HepG2 (cell line): ENCODE measurements around the gene CUL7. TPM values are rescaled to one million over a fixed set of nuclear protein-coding genes. Genes with fewer than 3 reads are reported as not detected.
A peak's percentile ranks its signal among the peaks of the same experiment; 100 is the strongest.

ENCODE experiments used
- AFF4 ChIP-seq: sonication (generic); formaldehyde crosslinking; IDR thresholded peaks from 2 replicates; pipeline ENCODE4 v1.4.0; 2020; ENCODE audit warnings: missing genetic modification reagents
- BRD4 ChIP-seq: sonication (generic); formaldehyde crosslinking; IDR thresholded peaks from 2 replicates; pipeline ENCODE4 v1.4.0; 2020; ENCODE audit warnings: missing genetic modification reagents
- CREM ChIP-seq, 2 experiments: sonication (generic) in 1 of 2; formaldehyde crosslinking in 1 of 2; IDR thresholded peaks; 2 replicates each; pipeline versions ENCODE4 v1.4.0 to v1.6.1; 2016 to 2020; ENCODE audit warnings: antibody characterized with exemption in 1 of 2, mild to moderate bottlenecking in 1 of 2, missing genetic modification reagents in 1 of 2
- HOXA7 ChIP-seq: sonication (generic); formaldehyde crosslinking; IDR thresholded peaks from 2 replicates; pipeline ENCODE4 v1.8.1; 2022; ENCODE audit warnings: mild to moderate bottlenecking, missing genetic modification reagents, moderate library complexity
- PHB2 ChIP-seq: fragments of 450-650 bp; IDR thresholded peaks from 2 replicates; pipeline ENCODE4 v1.6.1; 2018; ENCODE audit not compliant: partially characterized antibody
- SP1 ChIP-seq, 2 experiments: fragments of 450-650 bp in 1 of 2; sonication (generic) in 1 of 2; formaldehyde crosslinking in 1 of 2; IDR thresholded peaks; 2 replicates each; pipeline versions ENCODE4 v1.4.0 to v1.6.1; 2016 to 2020; ENCODE audit warnings: missing genetic modification reagents in 1 of 2
- TBX3 ChIP-seq: fragments of 450-650 bp; IDR thresholded peaks from 2 replicates; pipeline ENCODE4 v1.6.1; 2017; ENCODE audit warnings: antibody characterized with exemption, mild to moderate bottlenecking, inconsistent platforms, borderline replicate concordance
- ZBTB37 ChIP-seq: sonication (generic); formaldehyde crosslinking; IDR thresholded peaks from 2 replicates; pipeline ENCODE4 v1.4.0; 2020; ENCODE audit warnings: mild to moderate bottlenecking, missing genetic modification reagents
- ZNF143 ChIP-seq: sonication (generic); formaldehyde crosslinking; IDR thresholded peaks from 2 replicates; pipeline ENCODE4 v1.4.0; 2020; ENCODE audit warnings: missing genetic modification reagents
- ZNF354B ChIP-seq: sonication (generic); formaldehyde crosslinking; IDR thresholded peaks from 2 replicates; pipeline ENCODE4 v1.8.0; 2022; ENCODE audit warnings: mild to moderate bottlenecking, missing genetic modification reagents
- ZNF512B ChIP-seq: sonication (generic); formaldehyde crosslinking; IDR thresholded peaks from 2 replicates; pipeline ENCODE4 v1.5.1; 2020; ENCODE audit warnings: missing genetic modification reagents, mild to moderate bottlenecking, borderline replicate concordance
- ZNF552 ChIP-seq: sonication (generic); formaldehyde crosslinking; IDR thresholded peaks from 2 replicates; pipeline ENCODE4 v1.9.0; 2022; ENCODE audit warnings: missing genetic modification reagents, mild to moderate bottlenecking, borderline replicate concordance
- polyA plus RNA-seq, 8 experiments: library from polyadenylated mRNA; depleted of rRNA in 3 of 8; stranded (reverse) in 7 of 8; unstranded in 1 of 8; fragments of >200 nt; fragmentation: Illumina TruSeq in 4 of 8; extraction: Trizol in 4 of 8; gene quantifications; 2 replicates each; pipeline versions ENCODE4 v1.2.1 to v1.2.3, GENCODE V29; 2011 to 2016; ENCODE audit warnings: low read depth in 4 of 8, missing spikeins in 1 of 8, mixed read lengths in 1 of 8; ENCODE audit not compliant: insufficient read depth in 1 of 8
- total RNA-seq, 5 experiments: library from RNA; depleted of rRNA; stranded (reverse); fragments of >200 nt; fragmentation: Illumina TruSeq; extraction: Trizol; gene quantifications; 2 replicates each; pipeline ENCODE4 v1.2.3, GENCODE V29; 2016; ENCODE audit warnings: low read depth in 1 of 5
- TF ChIP-seq, protein P1 (sequence below): sonication (generic); formaldehyde crosslinking; IDR thresholded peaks from 2 replicates; pipeline ENCODE4 v1.4.0; 2020; ENCODE audit warnings: missing genetic modification reagents
- TF ChIP-seq, protein P2 (sequence below): sonication (generic); formaldehyde crosslinking; IDR thresholded peaks from 2 replicates; pipeline ENCODE4 v1.5.1; 2020; ENCODE audit warnings: missing genetic modification reagents, mild to moderate bottlenecking, borderline replicate concordance

The CUL7 gene
- total and polyA plus RNA-seq, 2 of the 13 experiments (the other 11 are each of a cell fraction or from before 2014, with no cell fraction given): 32.0 to 60.7 TPM

DNA sequence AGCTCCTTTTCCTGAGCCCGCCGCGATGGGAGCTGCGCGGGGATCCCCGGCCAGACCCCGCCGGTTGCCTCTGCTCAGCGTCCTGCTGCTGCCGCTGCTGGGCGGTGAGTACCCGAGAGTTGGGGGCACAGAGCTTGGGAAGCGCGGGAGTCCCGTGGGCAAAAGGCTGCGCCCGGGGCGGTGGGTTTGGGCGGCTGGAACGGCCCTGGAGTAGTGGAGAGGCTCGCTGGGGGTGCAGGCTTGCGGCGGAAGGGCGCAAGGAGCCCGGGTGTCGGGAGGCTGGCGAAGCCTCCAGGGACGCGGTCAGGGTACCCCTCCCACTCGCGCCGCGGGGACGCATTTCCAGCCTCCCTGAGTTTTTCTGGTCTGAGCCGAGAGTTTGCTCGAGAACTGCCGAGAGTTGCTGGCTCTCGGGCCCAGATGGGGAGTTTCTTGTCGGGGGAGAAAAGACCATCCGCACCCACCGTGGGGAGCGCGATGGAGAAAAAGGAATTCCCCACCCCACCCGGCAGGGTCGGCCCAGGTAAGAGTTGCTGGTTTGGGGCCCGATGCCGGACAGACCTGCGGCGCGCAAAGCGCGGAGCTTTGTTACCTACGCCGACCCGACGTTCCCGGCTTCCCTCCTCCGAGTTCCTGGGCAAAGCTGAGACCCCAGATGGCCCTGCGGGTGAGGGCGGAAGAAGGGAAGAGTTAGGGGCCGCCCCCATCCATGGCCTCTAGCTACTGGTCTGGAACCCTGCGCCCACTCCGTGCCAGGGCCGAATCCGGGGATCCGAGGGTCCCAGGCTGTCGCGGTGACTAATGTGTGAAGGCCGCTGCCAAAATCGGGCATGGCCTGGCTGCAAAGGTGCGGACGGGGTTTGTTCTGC is 23.0 kb upstream of the CUL7 start (continued):
- TF ChIP-seq, protein P1, sequence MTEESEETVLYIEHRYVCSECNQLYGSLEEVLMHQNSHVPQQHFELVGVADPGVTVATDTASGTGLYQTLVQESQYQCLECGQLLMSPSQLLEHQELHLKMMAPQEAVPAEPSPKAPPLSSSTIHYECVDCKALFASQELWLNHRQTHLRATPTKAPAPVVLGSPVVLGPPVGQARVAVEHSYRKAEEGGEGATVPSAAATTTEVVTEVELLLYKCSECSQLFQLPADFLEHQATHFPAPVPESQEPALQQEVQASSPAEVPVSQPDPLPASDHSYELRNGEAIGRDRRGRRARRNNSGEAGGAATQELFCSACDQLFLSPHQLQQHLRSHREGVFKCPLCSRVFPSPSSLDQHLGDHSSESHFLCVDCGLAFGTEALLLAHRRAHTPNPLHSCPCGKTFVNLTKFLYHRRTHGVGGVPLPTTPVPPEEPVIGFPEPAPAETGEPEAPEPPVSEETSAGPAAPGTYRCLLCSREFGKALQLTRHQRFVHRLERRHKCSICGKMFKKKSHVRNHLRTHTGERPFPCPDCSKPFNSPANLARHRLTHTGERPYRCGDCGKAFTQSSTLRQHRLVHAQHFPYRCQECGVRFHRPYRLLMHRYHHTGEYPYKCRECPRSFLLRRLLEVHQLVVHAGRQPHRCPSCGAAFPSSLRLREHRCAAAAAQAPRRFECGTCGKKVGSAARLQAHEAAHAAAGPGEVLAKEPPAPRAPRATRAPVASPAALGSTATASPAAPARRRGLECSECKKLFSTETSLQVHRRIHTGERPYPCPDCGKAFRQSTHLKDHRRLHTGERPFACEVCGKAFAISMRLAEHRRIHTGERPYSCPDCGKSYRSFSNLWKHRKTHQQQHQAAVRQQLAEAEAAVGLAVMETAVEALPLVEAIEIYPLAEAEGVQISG (CRISPR knock-in tag): peak; percentile 47
- TF ChIP-seq ZBTB37 (CRISPR knock-in tag) (no peak), HOXA7 (no peak), CREM (IDR thresholded peaks at IDR 0.05) (no peak), CREM (CRISPR knock-in tag; IDR thresholded peaks at IDR 0.05) (no peak), ZNF143 (CRISPR knock-in tag) (no peak; the same call in 1 of the 2 replicates), SP1 (IDR thresholded peaks at IDR 0.05) (no peak), SP1 (CRISPR knock-in tag; IDR thresholded peaks at IDR 0.05) (no peak), AFF4 (CRISPR knock-in tag) (no peak), ZNF552 (CRISPR knock-in tag) (no peak; the same call in 1 of the 2 replicates), ZNF354B (peak; percentile 53; the same call in 1 of the 2 replicates), TBX3 (no peak), ZNF512B (CRISPR knock-in tag) (no peak), BRD4 (CRISPR knock-in tag) (no peak; the same call in 1 of the 2 replicates), PHB2 (no peak)
- TF ChIP-seq, protein P2, sequence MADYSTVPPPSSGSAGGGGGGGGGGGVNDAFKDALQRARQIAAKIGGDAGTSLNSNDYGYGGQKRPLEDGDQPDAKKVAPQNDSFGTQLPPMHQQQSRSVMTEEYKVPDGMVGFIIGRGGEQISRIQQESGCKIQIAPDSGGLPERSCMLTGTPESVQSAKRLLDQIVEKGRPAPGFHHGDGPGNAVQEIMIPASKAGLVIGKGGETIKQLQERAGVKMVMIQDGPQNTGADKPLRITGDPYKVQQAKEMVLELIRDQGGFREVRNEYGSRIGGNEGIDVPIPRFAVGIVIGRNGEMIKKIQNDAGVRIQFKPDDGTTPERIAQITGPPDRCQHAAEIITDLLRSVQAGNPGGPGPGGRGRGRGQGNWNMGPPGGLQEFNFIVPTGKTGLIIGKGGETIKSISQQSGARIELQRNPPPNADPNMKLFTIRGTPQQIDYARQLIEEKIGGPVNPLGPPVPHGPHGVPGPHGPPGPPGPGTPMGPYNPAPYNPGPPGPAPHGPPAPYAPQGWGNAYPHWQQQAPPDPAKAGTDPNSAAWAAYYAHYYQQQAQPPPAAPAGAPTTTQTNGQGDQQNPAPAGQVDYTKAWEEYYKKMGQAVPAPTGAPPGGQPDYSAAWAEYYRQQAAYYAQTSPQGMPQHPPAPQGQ: no peak
